Eye (tissue), 1 donor: ENCODE data around the gene ORMDL1.
"Not testable (repeated sequence)": the region's sequence is repeated elsewhere in the genome, so short reads cannot be mapped to it uniquely, and the experiment has no call there.

Experiments used
- DNase-seq: peaks from one replicate; pipeline ENCODE4 v3.0.0-alpha.2; 2015

ORMDL1 gene

DNA sequence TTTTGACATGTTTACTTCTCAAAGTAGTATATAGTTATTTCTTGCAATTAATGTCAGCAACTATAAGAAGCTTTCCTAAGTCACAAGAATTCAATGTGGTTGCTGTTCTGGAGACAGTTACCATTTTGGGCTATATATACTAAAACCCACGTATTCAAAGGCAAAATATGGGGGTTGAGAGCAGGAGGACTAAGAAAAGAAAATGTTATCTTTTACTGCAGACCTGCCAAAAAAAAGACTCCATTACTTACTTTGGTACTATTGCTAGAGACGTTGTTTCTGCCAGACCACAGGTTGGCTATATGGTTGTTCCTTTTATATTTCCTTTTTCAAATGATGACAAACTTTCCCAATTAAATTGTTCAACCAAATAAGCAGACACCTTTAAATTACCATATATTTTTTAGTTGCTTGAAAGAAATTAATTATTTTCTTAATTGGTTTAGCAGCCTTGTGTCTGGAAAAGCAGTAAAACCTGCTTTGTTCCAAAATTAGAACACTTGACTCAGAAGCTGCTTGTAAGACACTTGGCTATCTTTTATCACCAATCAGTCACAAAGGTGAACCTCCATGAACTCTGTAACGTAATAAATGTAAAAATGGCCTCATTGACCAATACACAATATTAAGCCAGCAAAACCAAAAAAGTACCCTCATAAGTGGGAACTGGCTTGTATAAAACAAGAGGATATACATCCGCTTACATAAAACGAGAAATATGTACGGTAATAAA lies 13.4 kb downstream of the ORMDL1 start:
- no peak for DNase-seq

DNA sequence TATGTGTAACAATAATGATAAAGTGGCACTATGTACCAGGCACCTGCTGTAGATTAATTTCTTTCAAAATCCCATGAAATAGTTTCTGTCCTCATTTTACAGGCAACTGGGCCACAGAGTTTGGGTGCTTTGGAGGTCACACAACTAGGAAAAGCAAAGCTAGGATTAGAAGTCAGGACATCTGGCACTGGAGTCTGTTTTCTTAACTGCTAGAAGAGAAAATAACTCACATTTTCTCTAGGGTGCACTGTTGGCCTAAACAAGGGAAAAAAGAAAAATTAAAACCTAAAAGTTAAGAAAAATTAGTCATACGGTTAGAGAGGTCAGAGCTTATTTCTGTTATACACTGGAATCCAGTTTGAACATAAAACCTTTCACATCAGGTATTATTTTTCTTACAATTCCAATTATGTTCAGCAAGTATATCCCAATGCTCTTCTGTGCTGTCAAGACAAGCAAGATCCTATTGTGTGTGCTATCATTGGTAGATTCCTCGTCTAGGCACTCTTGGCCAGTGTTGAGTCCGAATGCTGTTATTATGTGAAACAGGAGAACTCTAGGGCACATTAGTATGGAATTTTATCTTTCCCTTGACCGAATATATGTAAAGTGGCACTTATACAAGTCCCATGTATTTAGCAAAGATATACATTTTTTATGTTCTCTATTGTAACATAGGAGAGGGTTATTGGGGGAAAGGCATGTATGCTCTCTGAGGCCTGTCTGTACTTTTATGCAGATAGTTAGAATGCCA lies 20.1 kb downstream of the ORMDL1 start:
- DNase-seq, result no peak

DNA sequence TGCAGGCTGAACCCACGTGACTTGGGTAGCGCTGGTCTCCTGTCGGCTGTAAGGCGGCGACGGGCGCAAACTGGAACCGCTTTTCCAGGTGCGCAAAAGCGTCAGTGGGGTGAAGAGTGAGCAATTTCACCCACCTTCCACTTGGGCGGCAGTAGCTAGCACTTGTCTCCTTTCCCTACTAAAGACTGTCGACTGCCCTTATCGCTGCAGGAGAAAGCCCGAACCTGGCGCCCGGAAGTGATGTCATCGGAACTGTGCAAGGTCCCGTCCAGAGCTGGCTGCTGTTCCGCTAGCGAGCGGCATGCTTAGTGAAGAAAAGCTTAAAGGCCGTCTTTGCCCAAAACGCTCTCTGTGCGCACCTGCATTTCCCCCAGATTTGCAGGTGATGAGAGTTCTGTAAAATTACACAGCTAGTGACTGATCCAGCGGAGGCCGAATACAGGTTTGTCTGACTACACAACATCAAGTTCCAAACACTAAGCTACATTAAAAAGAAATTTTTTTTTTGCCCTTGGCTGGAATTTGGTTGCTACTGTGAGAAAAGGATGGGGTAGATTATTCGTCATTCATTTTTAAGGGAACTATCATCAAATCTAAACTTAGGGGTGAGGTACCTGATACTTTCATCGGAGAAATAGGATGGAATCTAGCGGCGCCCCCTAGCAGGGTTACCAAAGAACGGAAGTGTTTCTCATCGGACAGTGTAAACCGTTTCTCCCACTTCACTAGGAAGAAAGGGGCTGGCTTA lies 21.4 kb downstream of the ORMDL1 start, which contains the start of gene OSGEPL1:
Gene OSGEPL1, minus strand, starts transcription at position 242 of the 748 bp plus-strand sequence. CDS start 1,152 bp downstream, outside the sequence.
- peak; percentile 98 for DNase-seq

DNA sequence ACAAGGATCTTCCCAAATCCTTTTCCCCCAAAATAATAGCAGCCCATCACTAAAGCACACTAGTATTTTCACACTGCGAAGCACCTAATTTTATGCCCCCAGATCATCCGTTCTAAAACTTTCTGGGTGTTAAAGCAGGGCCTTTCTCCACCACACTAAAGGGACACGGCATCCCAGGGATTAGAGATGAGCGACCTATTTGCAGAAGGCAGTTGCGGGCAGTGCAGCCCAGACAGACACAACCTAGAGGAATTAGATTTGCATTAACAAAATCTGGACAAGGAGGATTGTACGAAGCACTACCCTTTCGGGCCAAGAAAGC lies 21.9 kb downstream of the ORMDL1 start:
- DNase-seq, result no peak

DNA sequence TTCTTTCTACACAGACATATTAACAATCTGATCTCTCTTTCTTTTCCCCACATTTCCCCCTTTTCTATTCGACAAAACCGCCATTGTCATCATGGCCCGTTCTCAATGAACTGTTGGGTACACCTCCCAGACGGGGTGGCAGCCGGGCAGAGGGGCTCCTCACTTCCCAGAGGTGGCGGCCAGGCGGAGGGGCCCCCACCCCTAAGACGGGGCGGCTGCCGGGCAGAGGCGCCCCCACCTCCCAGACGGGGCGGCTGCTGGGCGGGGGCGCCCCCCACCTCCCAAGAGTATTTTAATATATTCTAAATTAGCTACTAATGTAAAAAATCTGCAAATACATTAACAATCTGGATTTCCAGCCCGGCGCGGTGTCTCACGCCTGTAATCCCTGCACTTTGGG lies 24.0 kb downstream of the ORMDL1 start:
- not testable (repeated sequence) for DNase-seq

DNA sequence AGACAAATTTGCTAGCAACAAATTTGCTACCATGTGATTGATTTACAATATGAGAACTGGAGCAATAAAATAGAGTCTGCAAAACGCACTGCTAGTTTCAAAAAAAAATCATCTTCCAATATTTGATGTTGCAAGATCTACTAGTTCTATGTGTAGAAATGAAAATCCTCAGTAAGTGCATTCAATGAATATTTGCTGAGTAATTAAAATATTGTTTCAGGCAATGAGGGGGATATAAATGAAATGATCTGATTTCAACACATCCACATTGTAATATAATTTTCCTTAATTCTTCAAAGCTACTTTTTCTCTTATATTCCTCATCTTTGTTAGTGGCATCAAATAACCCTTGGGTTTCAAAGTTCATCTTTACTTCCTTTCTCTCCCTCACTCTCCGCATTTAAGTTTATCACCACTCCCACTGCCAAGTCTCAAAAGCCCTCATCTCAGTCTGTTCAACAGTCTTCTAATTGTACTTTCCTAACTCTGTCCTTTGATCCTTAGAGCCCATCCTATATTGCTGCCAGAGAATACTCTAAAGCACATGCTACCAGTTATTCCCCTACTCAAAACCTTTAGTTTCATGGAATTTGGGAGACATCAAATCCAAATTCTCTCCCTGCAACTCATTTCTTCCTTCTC lies 27.7 kb downstream of the ORMDL1 start:
- DNase-seq, result no peak

DNA sequence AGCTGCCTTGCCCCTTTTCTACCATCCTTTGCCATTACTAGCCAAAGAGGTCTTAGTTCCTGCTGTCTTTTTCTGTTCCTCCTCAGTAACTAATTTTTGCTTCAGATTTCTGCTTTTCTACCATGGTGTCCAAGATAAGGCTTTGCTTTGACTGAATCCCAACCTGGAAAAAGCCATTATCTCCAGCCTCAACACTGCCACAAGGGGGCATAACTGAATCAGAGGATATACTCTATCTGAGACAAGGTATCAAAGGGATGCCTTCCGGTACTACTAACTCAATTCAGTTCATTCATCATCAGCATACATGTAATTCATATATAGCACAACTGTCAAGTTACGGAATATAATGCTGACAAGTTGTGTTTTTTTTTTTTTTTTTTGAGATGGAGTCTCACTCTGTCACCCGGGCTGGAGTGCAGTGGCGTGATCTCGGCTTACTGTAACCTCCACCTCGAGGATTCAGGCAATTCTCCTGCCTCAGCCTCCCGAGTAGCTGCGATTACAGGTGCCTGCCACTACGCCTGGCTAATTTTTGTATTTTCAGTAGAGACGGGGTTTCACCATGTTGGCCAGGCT lies 33.0 kb downstream of the ORMDL1 start:
- peak; percentile 46 for DNase-seq

DNA sequence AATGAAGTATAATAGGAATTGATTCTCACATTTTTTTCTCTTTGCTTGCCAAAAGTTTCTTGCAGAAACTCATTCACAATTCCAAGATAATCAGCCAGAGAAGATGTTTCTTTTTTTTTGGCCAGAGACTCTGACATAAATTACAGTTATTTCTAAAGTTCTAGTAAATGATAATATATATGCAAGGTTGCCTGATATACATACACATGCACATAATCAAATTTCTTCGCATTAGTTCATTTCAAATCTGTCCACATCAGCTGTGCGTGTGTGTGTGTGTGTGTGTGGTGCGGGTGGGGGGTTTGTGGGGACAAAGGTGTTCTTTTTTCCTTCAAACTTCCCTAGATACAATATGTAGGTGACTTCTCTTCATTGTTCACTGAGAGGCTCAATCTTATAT lies 54.7 kb downstream of the ORMDL1 start:
- DNase-seq, result no peak

DNA sequence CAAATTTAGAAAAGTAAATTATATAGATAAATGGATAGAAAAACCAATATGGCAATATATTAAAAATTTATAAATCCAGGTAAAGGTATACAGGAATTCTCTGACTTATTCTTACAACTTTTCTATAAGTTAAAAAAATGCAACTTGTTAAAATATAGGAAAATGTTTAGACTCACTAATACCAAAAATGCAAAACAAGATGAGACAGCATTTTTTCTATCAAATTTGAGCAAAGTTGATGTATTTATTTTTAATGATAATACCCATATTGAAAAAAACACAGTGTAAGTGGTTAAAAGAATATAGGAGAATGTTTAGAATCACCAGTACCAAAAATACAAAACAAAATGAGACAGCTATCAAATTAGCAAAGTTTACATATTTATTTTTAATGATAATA lies 57.3 kb downstream of the ORMDL1 start:
- DNase-seq, result no peak

DNA sequence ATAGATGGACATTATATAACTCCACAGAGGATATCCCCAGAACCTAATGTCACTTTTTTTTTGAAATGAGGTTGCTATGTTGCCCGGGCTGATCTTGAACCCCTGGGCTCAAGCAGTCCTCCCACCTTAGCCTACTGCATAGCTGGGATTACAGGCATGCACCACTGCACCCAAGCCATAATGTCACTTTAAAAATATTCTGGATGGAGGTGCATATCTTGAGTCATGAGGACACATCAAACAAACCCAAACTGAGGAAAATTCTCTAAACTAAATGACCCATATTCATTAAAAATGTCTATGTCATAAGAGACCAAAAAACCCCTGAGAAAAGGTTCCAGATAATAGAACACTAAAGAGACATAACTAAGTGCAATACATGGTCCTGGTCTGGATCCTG lies 57.9 kb downstream of the ORMDL1 start:
- no peak for DNase-seq

DNA sequence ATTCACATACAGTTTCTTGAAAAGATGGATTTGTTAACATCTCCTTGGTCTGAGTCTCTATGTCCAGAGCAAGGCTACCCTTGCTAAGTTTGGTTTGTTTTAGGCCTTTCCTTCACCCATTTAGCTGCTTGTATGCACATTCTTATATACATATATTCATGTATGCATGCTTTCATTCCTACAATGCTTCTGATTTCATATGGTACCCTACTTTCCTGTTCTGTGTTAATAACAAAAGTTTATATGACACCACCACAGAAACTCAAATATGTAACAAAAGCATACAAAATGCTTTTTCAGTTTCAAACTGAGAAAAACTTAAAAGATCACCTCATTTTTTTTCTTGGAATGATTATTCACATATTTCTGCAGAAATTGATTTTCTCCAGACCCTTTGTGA lies 60.9 kb downstream of the ORMDL1 start:
- no peak for DNase-seq
